ENCODE results near the gene ABTB1. TPM values are rescaled to one million over a fixed set of nuclear protein-coding genes. Genes with fewer than 3 reads are reported as not detected.

Gene ABTB1
- total RNA-seq, 1 donor from 2014 or later: 61.7 TPM

DNA sequence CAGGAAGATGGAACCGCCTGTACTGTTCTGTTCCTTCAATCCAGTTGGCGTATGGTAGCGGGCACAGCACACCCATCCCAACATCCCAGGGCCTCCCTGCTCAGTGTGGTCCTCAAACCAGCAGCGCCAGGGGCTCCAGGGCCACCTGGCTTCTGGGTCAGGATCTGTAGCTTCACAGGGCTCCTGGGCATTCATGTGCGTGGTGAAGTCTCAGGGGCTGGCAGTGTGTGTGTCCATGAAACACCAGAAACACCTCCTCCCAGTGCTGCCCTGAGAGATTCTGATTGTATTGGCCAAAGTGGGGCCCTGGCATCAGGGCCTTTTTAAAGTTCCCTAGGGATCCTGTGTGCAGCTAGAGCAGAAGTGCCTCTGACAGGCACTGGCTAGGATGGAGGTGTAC, 42.1 kb downstream of the ABTB1 start:
- TF ChIP-seq, protein P1, sequence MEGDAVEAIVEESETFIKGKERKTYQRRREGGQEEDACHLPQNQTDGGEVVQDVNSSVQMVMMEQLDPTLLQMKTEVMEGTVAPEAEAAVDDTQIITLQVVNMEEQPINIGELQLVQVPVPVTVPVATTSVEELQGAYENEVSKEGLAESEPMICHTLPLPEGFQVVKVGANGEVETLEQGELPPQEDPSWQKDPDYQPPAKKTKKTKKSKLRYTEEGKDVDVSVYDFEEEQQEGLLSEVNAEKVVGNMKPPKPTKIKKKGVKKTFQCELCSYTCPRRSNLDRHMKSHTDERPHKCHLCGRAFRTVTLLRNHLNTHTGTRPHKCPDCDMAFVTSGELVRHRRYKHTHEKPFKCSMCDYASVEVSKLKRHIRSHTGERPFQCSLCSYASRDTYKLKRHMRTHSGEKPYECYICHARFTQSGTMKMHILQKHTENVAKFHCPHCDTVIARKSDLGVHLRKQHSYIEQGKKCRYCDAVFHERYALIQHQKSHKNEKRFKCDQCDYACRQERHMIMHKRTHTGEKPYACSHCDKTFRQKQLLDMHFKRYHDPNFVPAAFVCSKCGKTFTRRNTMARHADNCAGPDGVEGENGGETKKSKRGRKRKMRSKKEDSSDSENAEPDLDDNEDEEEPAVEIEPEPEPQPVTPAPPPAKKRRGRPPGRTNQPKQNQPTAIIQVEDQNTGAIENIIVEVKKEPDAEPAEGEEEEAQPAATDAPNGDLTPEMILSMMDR (IDR thresholded peaks at IDR 0.05): no peak
- H3K27me3 ChIP-seq: no peaks in the 10 kb centered on the region
- no peak for DNase-seq (ENCODE audit: low spot score in 2 of 2)
- H3K4me1 ChIP-seq: peaks cover 19 to 35% of the 10 kb centered on the region in 2 donors
- intact Hi-C loops (cut with DNase I): no loop called here
- no peaks in the 10 kb centered on the region for H3K9me3 ChIP-seq
- H3K4me3 ChIP-seq: no peak overlapping the region
- H3K27ac ChIP-seq: peak overlapping the region in 1 of 2 donors; percentile 19
- H3K36me3 ChIP-seq: no peaks in the 10 kb centered on the region

DNA sequence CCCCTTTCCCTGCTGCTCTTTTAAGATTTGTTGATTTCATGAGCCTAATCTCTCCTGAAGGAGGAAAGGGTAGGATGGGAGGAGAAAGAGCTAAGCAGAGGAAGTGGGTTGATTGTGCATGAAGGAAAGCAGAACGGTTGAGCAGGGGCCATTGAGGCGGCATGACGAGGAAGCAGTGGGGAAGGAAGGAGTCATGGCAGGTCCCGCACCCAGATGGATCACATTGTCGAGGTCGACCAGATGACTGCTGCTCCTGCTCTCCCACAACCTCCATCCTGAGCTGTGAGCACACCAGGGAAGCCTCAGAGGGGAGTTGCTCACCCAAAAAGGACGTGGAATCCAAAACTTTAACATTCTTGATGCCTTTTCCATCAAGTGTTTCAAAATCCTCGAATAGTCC, 42.8 kb downstream of the ABTB1 start:
- Histone ChIP-seq H3K27ac (no peak overlapping the region), H3K4me3 (no peak overlapping the region), H3K36me3 (no peaks in the 10 kb centered on the region), H3K4me1 (peaks cover 14 to 29% of the 10 kb centered on the region in 2 donors), H3K27me3 (no peaks in the 10 kb centered on the region), H3K9me3 (no peaks in the 10 kb centered on the region)
- no peak for DNase-seq (ENCODE audit: low spot score in 2 of 2)
- TF ChIP-seq, protein P1 (IDR thresholded peaks at IDR 0.05): no peak
- intact Hi-C loops (cut with DNase I): no loop called here

GRCh38 chr3:127716384-127716783, 43.6 kb downstream of the ABTB1 start:
- Histone ChIP-seq H3K4me3 (no peak overlapping the region), H3K27ac (no peak overlapping the region), H3K4me1 (peaks cover 13 to 21% of the 10 kb centered on the region in 2 donors), H3K36me3 (peaks cover 0 to 4% of the 10 kb centered on the region in 2 donors), H3K9me3 (no peaks in the 10 kb centered on the region), H3K27me3 (no peaks in the 10 kb centered on the region)
- intact Hi-C loops (cut with DNase I): no loop called here
- TF ChIP-seq, protein P1 (IDR thresholded peaks at IDR 0.05): no peak
- no peak for DNase-seq (ENCODE audit: low spot score in 2 of 2)

DNA sequence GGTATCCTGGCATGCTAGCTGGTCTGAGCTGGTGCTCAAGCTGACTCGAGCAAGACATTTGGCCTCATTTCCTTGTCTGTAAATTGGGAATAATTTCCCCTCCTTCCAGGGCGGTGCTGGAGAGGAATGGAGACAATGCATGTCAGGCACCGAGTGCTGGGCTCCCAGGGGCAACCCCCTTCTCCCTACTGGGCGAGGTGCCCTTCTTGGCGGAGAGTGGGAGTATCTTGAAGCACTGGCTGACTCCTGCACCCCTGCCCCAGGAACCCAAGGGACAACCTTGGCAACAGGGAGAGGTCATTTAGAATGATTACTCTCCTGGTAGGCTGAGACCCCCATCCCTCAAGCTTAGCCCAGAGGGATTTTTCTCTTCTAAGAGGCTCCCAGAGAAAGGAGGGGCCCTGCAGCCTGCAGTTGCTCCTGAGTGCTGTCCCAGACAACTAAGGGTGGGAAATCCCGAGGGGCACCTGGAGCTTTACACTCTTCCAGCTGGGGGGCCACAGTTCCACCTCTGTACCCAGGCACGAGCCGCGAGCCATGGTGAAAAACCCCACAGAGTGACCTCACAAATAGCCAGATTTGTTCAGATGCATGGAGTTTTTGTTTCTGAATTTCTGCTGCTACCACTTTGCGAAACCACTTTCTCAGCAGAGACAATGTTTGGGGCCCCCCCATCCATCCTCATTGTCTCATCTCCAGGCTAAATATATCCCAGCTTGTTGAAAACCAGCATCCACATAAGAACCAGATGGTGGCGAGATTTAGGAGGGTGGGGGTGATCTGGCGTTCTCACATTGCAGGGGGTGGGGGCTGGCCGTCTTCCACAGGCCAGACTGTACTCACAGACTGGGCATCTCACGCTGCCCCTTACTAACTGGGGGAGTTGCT, 44.8 kb downstream of the ABTB1 start:
- DNase-seq (ENCODE audit: low spot score in 2 of 2): no peak
- Histone ChIP-seq H3K27me3 (no peaks in the 10 kb centered on the region), H3K4me3 (no peak overlapping the region), H3K4me1 (peaks cover 9 to 19% of the 10 kb centered on the region in 2 donors), H3K27ac (no peak overlapping the region), H3K9me3 (no peaks in the 10 kb centered on the region), H3K36me3 (peaks cover 0 to 4% of the 10 kb centered on the region in 2 donors)
- TF ChIP-seq, protein P1 (IDR thresholded peaks at IDR 0.05): no peak
- intact Hi-C loops (cut with DNase I): no loop called here

DNA sequence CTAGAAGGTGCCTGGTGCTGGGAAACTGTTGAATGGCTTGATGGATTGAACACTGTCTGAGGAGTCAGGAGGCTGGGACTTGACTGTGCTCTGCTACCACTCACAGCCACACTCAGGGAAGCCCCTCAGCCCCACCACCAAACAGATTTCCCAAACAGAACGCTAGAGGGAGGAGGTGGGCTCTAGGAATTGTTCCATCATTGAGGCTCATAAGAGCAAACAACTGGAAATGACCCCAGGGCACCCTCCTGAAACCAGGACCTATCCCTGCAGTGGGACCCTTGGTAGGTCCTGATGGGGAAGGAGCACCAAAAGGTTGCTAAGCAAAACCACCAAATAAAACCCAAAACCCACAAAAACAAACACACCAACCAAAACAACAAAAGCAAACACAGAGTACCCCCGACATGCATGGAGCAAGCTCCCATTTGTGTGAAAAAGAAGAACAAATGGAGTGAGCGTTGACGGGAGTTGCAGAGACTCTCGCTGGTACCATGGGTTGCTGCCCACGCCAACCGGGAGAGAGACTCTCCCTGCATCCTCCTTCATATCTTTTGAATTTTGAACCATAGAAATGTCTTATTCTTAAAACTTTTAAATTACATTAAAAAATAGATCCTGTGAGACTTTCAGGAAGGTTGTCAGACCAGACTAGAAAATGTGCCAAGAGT, 45.6 kb downstream of the ABTB1 start:
- no peaks in the 10 kb centered on the region for H3K27me3 ChIP-seq
- intact Hi-C loops (cut with DNase I): no loop called here
- DNase-seq (ENCODE audit: low spot score in 2 of 2): no peak
- no peak overlapping the region for H3K4me3 ChIP-seq
- TF ChIP-seq, protein P1 (IDR thresholded peaks at IDR 0.05): no peak
- H3K36me3 ChIP-seq: peaks cover 0 to 4% of the 10 kb centered on the region in 2 donors
- H3K9me3 ChIP-seq: no peaks in the 10 kb centered on the region
- H3K4me1 ChIP-seq: peaks cover 11% of the 10 kb centered on the region in 2 donors
- no peak overlapping the region for H3K27ac ChIP-seq
